ENCODE results near the gene PGPEP1. TPM values are rescaled to one million over a fixed set of nuclear protein-coding genes. Genes with fewer than 3 reads are reported as not detected.

Gene PGPEP1
- total RNA-seq, 4 donors from 2014 or later, result 23.5 to 44.0 (median 27.9) TPM

- H3K4me3 ChIP-seq (replicated peaks in 1 of 3), result peak within 1 kb of the TSS in 1 of 3 donors; percentile 5
- DNase-seq, result peak; percentile 55 to 76
- no peaks in the 10 kb centered on the region for H3K36me3 ChIP-seq
- H3K27ac ChIP-seq, result no peak within 1 kb of the TSS
- intact Hi-C loops (cut with DNase I), result no loop called here
- TF ChIP-seq, protein P1, sequence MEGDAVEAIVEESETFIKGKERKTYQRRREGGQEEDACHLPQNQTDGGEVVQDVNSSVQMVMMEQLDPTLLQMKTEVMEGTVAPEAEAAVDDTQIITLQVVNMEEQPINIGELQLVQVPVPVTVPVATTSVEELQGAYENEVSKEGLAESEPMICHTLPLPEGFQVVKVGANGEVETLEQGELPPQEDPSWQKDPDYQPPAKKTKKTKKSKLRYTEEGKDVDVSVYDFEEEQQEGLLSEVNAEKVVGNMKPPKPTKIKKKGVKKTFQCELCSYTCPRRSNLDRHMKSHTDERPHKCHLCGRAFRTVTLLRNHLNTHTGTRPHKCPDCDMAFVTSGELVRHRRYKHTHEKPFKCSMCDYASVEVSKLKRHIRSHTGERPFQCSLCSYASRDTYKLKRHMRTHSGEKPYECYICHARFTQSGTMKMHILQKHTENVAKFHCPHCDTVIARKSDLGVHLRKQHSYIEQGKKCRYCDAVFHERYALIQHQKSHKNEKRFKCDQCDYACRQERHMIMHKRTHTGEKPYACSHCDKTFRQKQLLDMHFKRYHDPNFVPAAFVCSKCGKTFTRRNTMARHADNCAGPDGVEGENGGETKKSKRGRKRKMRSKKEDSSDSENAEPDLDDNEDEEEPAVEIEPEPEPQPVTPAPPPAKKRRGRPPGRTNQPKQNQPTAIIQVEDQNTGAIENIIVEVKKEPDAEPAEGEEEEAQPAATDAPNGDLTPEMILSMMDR (IDR thresholded peaks at IDR 0.05), result peak in 1 of 6 experiments; percentile 37
- TF ChIP-seq POLR2A (IDR thresholded peaks at IDR 0.05), result peak in 1 of 2 donors; percentile 46
- no peaks in the 10 kb centered on the region for H3K9me3 ChIP-seq
- 60 to 68% methylated on average over 10 to 20 of the region's 33 CpGs for WGBS, 2 donors
- H3K27me3 ChIP-seq, result no peaks in the 10 kb centered on the region
- H3K4me1 ChIP-seq, result peaks cover 7 to 21% of the 10 kb centered on the region in 2 donors
Observed at GRCh38 chr19:18385675-18386542, 45.5 kb downstream of the PGPEP1 start, which contains the start of gene GDF15. Gene GDF15 (plus strand): TSS chr19:18386158. CDS start chr19:18386190, 32 bp downstream.

DNA sequence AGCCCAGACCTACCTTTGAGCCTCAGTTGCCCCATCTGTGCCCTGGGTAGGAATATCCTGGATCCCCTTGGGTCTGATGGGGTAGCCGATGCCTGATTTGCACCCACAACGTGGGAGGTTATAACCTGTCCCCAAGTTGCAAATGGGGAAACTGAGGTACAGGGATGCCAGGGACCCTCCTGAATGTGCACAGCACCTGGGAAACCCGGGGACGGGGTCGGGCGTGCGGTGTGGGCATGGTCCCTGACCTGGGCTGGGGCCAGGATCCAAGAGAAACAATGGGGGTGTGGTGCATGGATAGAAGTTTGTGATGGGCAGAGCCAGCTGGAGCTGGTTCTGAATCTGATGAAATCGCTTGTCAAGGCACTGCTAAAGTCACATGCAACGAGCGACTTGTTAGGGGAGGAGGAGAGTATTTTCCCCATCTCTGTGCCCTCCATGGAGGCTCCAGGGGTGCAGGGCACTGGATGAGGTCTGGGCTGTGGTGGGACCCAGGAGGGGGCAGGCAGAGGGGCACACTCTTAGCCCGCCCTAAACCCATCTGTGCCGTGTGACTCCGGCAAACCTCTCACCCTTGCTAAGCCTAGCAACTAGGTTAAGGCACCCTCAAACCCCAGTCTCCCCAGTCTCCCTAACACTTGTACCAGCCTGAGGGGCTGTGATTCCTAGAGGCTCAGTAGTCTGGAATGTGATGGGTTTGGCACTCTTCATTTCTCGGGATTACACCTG lies 46.3 kb downstream of the PGPEP1 start:
- H3K27ac ChIP-seq, result no peak overlapping the region

GRCh38 chr19:18388100-18388959 lies 47.9 kb downstream of the PGPEP1 start:
- intact Hi-C loops (cut with DNase I), result no loop called here
- no peaks in the 10 kb centered on the region for H3K27me3 ChIP-seq
- H3K36me3 ChIP-seq, result no peaks in the 10 kb centered on the region
- H3K4me1 ChIP-seq, result peaks cover 7 to 21% of the 10 kb centered on the region in 2 donors
- peak overlapping the region in 1 of 3 donors; percentile 15 for H3K4me3 ChIP-seq (replicated peaks in 1 of 3)
- peak overlapping the region; percentile 6 to 59 (median 27) for H3K27ac ChIP-seq
- peak; percentile 96 to 97 for DNase-seq
- 24 to 46% methylated on average over 13 to 33 of the region's 86 CpGs for WGBS, 2 donors
- no peaks in the 10 kb centered on the region for H3K9me3 ChIP-seq
- TF ChIP-seq POLR2A (IDR thresholded peaks at IDR 0.05), result peak in 1 of 2 donors; percentile 57
- TF ChIP-seq, protein P1 (IDR thresholded peaks at IDR 0.05), result peak; percentile 81 to 100 (median 100)

More for the DNA sequence above, 46.3 kb downstream of the PGPEP1 start:
- intact Hi-C loops (cut with DNase I), result no loop called here
- Histone ChIP-seq H3K4me1 (peaks cover 7 to 21% of the 10 kb centered on the region in 2 donors), H3K27me3 (no peaks in the 10 kb centered on the region), H3K4me3 (replicated peaks in 1 of 3) (peak overlapping the region in 1 of 3 donors; percentile 5), H3K9me3 (no peaks in the 10 kb centered on the region), H3K36me3 (no peaks in the 10 kb centered on the region)
- 79 to 81% methylated on average over 14 of the region's 14 CpGs for WGBS, 2 donors
- TF ChIP-seq, protein P1 (IDR thresholded peaks at IDR 0.05), result no peak
- no peak for TF ChIP-seq POLR2A (IDR thresholded peaks at IDR 0.05)
- DNase-seq, result no peak

GRCh38 chr19:18388960-18389725 lies 48.7 kb downstream of the PGPEP1 start:
- H3K9me3 ChIP-seq, result no peaks in the 10 kb centered on the region
- intact Hi-C loops (cut with DNase I), result no loop called here
- H3K36me3 ChIP-seq, result no peaks in the 10 kb centered on the region
- 76 to 80% methylated on average over 9 to 13 of the region's 13 CpGs for WGBS, 2 donors
- H3K27me3 ChIP-seq, result no peaks in the 10 kb centered on the region
- peaks cover 7 to 21% of the 10 kb centered on the region in 2 donors for H3K4me1 ChIP-seq
- no peak overlapping the region for H3K4me3 ChIP-seq (replicated peaks in 1 of 3)
- no peak for DNase-seq
- TF ChIP-seq POLR2A (IDR thresholded peaks at IDR 0.05), result no peak
- TF ChIP-seq, protein P1 (IDR thresholded peaks at IDR 0.05), result no peak
- H3K27ac ChIP-seq, result peak overlapping the region in 2 of 3 donors; percentile 6 to 59
